GM12878 (cell line): ENCODE data around the gene DENND6B. TPM values are rescaled to one million over a fixed set of nuclear protein-coding genes. Genes with fewer than 3 reads are reported as not detected.

Source experiments
- ATAC-seq: fragments of 200-7000 bp; cut with Tn5 transposase; 3 replicates; pipeline ENCODE4 v1.9.1; 2020; ENCODE audit warnings: mild to moderate bottlenecking, moderate library complexity
- BruUV-seq: library from RNA; stranded (reverse); fragments of 400-500 nt; replicated peaks from 2 replicates; lab custom pipeline; 2021; lab: Mats Ljungman, UMichigan
- CTCF ChIA-PET: fragments of 300-600 bp; sonication (Branson Sonifier 250); formaldehyde crosslinking; extraction: SDS; loops from one replicate; lab custom pipeline; 2021; ENCODE audit warnings: inconsistent platforms; lab: Yijun Ruan, JAX
- POLR2A ChIA-PET: fragments of 350-600 bp; formaldehyde crosslinking; extraction: SDS; loops from one replicate; lab custom pipeline; 2021; ENCODE audit warnings: inconsistent platforms; lab: Charles Lee
- RAD21 ChIA-PET: fragments of 300-600 bp; sonication (Branson Sonifier 250); formaldehyde crosslinking; loops from one replicate; lab custom pipeline; 2023; ENCODE audit warnings: antibody characterized with exemption; ENCODE audit not compliant: unreplicated experiment; lab: Charles Lee
- SMC1A ChIA-PET: fragments of 300-600 bp; sonication (Branson Sonifier 250); formaldehyde crosslinking; loops from one replicate; lab custom pipeline; 2023; ENCODE audit not compliant: unreplicated experiment, uncharacterized antibody; lab: Charles Lee
- DNase-seq: peaks from one replicate; pipeline ENCODE4 v3.0.0-alpha.2; 2011; ENCODE audit warnings: low read depth, low spot score
- FAIRE-seq: peaks from 3 replicates; lab custom pipeline; 2011; peaks lifted over from hg19 to GRCh38; lab: Jason Lieb, UNC
- H2AFZ ChIP-seq: 2 replicates; pipeline ENCODE4 v1.6.0; 2011; ENCODE audit warnings: low read depth, low read length, control low read depth; ENCODE audit not compliant: control insufficient read depth
- H3K27ac ChIP-seq: 2 replicates; pipeline ENCODE4 v1.5.1; 2011; ENCODE audit warnings: control low read depth; ENCODE audit not compliant: control insufficient read depth, insufficient read depth
- H3K27me3 ChIP-seq, 2 experiments: replicated peaks in 1 of 2; 2 replicates each; pipeline versions ENCODE4 v1.6.0 to v1.6.1; 2011; ENCODE audit warnings: low read length in 1 of 2; ENCODE audit not compliant: control insufficient read depth in 2 of 2, insufficient read depth in 2 of 2
- H3K36me3 ChIP-seq, 2 experiments: 2 replicates each; pipeline ENCODE4 v1.5.1; 2011; ENCODE audit warnings: low read length in 1 of 2; ENCODE audit not compliant: control insufficient read depth in 2 of 2, insufficient read depth in 2 of 2
- H3K4me1 ChIP-seq: 2 replicates; pipeline ENCODE4 v1.6.1; 2011; ENCODE audit warnings: mild to moderate bottlenecking, low read length, moderate library complexity, mixed read lengths; ENCODE audit not compliant: control insufficient read depth, insufficient read depth
- H3K4me2 ChIP-seq: 2 replicates; pipeline ENCODE4 v1.6.0; 2011; ENCODE audit warnings: control low read depth; ENCODE audit not compliant: control insufficient read depth, insufficient read depth
- H3K4me3 ChIP-seq: fragments of 200-600 bp; sonication (generic); 2 replicates; pipeline ENCODE4 v1.5.1; 2016
- H3K79me2 ChIP-seq: 2 replicates; pipeline ENCODE4 v1.6.0; 2011; ENCODE audit warnings: low read length; ENCODE audit not compliant: control insufficient read depth, insufficient read depth
- H3K9ac ChIP-seq: 2 replicates; pipeline ENCODE4 v1.8.0; 2011; ENCODE audit warnings: low read length, control low read depth, mixed read lengths; ENCODE audit not compliant: control insufficient read depth, insufficient read depth
- H3K9me3 ChIP-seq: replicated peaks from 3 replicates; pipeline ENCODE4 v1.5.1; 2011; ENCODE audit warnings: mild to moderate bottlenecking, low read length; ENCODE audit not compliant: control insufficient read depth, insufficient read depth
- H4K20me1 ChIP-seq: 2 replicates; pipeline ENCODE4 v1.6.0; 2011; ENCODE audit not compliant: control insufficient read depth, insufficient read depth
- CBX5 ChIP-seq: sonication (generic); IDR thresholded peaks from 2 replicates; pipeline ENCODE4 v1.6.1; 2016; ENCODE audit warnings: low read depth, moderate library complexity, mild to moderate bottlenecking, inconsistent platforms
- FOXK2 ChIP-seq: fragments of 450-650 bp; IDR thresholded peaks from 2 replicates; pipeline ENCODE4 v1.6.1; 2017; ENCODE audit warnings: mild to moderate bottlenecking, moderate library complexity
- GATAD2B ChIP-seq: fragments of 450-650 bp; conservative IDR thresholded peaks from 2 replicates; pipeline ENCODE4 v1.6.1; 2017; ENCODE audit warnings: low read depth, mild to moderate bottlenecking, moderate library complexity
- LARP7 ChIP-seq: fragments of 450-650 bp; IDR thresholded peaks from 2 replicates; pipeline ENCODE4 v1.6.1; 2017; ENCODE audit warnings: mild to moderate bottlenecking
- NFXL1 ChIP-seq: fragments of 450-650 bp; IDR thresholded peaks from 2 replicates; pipeline ENCODE4 v1.6.1; 2017; ENCODE audit warnings: antibody characterized with exemption, mild to moderate bottlenecking, borderline replicate concordance
- PAX8 ChIP-seq: fragments of 450-650 bp; IDR thresholded peaks from 2 replicates; pipeline ENCODE4 v1.6.1; 2017; ENCODE audit warnings: mild to moderate bottlenecking, moderate library complexity
- PML ChIP-seq: IDR thresholded peaks from 2 replicates; pipeline ENCODE4 v1.6.1; 2012; ENCODE audit warnings: low read length, inconsistent platforms
- POLR2A ChIP-seq: IDR thresholded peaks from 2 replicates; pipeline ENCODE4 v1.6.1; 2011; ENCODE audit warnings: low read depth, mild to moderate bottlenecking, low read length
- RB1 ChIP-seq: fragments of 450-650 bp; formaldehyde crosslinking; IDR thresholded peaks from 2 replicates; pipeline ENCODE4 v1.6.1; 2017; ENCODE audit warnings: mild to moderate bottlenecking, borderline replicate concordance
- RUNX3 ChIP-seq: IDR thresholded peaks from 2 replicates; pipeline ENCODE4 v1.6.1; 2012; ENCODE audit warnings: low read length, inconsistent platforms
- SMAD5 ChIP-seq: IDR thresholded peaks from 2 replicates; pipeline ENCODE4 v1.6.1; 2016; ENCODE audit warnings: antibody characterized with exemption, low read depth
- YY1 ChIP-seq: IDR thresholded peaks from 2 replicates; pipeline ENCODE4 v1.6.1; 2011; ENCODE audit warnings: low read depth, mild to moderate bottlenecking, low read length
- ZNF622 ChIP-seq: fragments of 450-650 bp; IDR thresholded peaks from 2 replicates; pipeline ENCODE4 v1.6.1; 2017; ENCODE audit warnings: mild to moderate bottlenecking, inconsistent platforms
- WGBS: methylation state at CpG from one replicate; pipeline ENCODE4 v1.1.6; 2016; ENCODE audit warnings: low lambda C conversion rate; ENCODE audit not compliant: insufficient replicate concordance, insufficient coverage; ENCODE audit errors: missing lambda C conversion rate; 5-methylcytosine and 5-hydroxymethylcytosine counted together
- in situ Hi-C: fragments of 300-500 bp; cut with MboI; formaldehyde crosslinking; loops from 9 replicates; pipeline ENCODE4 v1.14.3; 2018; ENCODE audit warnings: mixed read lengths
- intact Hi-C: fragments of 100-400 bp; cut with micrococcal nuclease; formaldehyde crosslinking; loops from one replicate; pipeline ENCODE4 v1.14.2; 2022; ENCODE audit not compliant: unreplicated experiment
- polyA plus RNA-seq, 11 experiments: library from polyadenylated mRNA; depleted of rRNA in 4 of 11; unstranded in 6 of 11; stranded (reverse) in 5 of 11; fragments of >200 nt; fragmentation: Nextera tagmentation in 4 of 11; fragmentation: Illumina TruSeq in 1 of 11; extraction: Ambion mirVana in 4 of 11; extraction: Trizol in 1 of 11; gene quantifications; 1 replicate in 1 of 11; 2 replicates in 10 of 11; pipeline versions ENCODE4 v1.2.1 to v1.2.3, GENCODE V29; 2011 to 2016; ENCODE audit warnings: inconsistent platforms in 2 of 11, missing spikeins in 2 of 11, low read depth in 1 of 11
- total RNA-seq, 4 experiments: library from RNA; depleted of rRNA in 3 of 4; stranded (reverse); fragments of >200 nt in 3 of 4; fragmentation: Illumina TruSeq in 1 of 4; extraction: Trizol in 1 of 4; gene quantifications; 2 replicates each; pipeline versions ENCODE4 v1.2.1 to v1.2.3, GENCODE V29; 2013 to 2021
- TF ChIP-seq, protein P1 (sequence below): fragments of 450-650 bp; IDR thresholded peaks from 2 replicates; pipeline ENCODE4 v1.6.1; 2017; ENCODE audit warnings: mild to moderate bottlenecking
- TF ChIP-seq, protein P2 (sequence below): fragments of 450-650 bp; formaldehyde crosslinking; IDR thresholded peaks from 2 replicates; pipeline ENCODE4 v1.4.0; 2020; ENCODE audit warnings: mild to moderate bottlenecking, moderate library complexity
- TF ChIP-seq, protein P3 (sequence below): fragments of 450-650 bp; IDR thresholded peaks from 2 replicates; pipeline ENCODE4 v1.6.1; 2014; ENCODE audit warnings: mild to moderate bottlenecking

Gene DENND6B
- total and polyA plus RNA-seq, 10 of the 15 experiments (the other 5 are each of a cell fraction or from before 2014, with no cell fraction given), result 0.72 to 11.3 (median 6.2) TPM

DNA sequence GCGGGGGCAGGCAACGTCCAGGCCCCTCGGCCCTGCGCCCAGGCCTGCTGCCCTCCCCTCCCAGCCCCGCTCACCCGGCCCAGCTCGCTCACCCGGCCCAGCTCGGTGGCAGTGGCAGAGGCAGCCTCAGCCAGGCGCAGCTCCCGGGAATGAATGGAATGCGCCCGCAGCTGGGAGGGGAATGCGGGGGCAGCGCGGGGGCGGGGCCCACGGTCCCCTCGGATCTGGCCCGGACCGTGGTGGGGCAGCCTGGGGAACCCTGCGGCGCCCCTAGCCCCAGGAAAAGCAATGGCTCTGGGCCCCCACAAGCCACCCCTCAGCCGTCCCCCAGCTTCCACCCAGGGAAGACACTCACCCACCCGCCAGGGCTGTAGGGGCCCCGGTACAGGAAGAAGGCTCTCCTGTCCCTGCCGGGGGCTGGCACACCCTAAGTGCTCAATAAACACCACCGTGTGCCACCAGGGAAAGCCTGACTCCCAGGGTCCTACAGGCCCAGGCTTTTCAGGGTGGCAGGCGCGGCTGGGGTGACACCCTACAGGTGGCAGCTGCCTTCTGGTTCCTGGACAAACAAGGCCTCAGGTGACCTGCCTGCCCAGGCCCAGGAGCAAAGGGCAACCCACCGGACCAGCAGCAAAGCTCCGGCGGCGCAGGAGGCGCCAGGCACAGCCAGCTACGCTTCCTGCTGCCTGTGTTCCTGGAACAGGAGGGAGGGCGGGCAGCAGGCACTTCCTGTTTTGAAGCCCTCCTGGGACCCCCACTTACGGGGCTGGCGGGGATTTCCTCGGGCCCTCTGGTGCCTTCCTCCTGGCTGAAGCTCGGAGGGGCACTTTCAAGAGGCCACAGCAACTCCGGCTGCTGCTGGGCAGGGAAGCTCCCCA is 33.1 kb downstream of the DENND6B start:
- Histone ChIP-seq H3K9ac (peak overlapping the region; percentile 34; the same call in 1 of the 2 replicates), H3K9me3 (no peaks in the 10 kb centered on the region), H2AFZ (no peak overlapping the region), H3K4me1 (peaks cover 27% of the 10 kb centered on the region), H3K36me3 (peaks cover 10 to 29% of the 10 kb centered on the region in 2 experiments; a peak in 3 of 4 replicates), H3K27me3 (no peaks in the 10 kb centered on the region), H3K79me2 (peaks cover 58% of the 10 kb centered on the region), H3K27ac (peak overlapping the region; percentile 70; the same call in 1 of the 2 replicates), H3K4me3 (peak overlapping the region; percentile 19; the same call in 1 of the 2 replicates), H4K20me1 (no peaks in the 10 kb centered on the region; the same call in none of the 2 replicates), H3K4me2 (peak overlapping the region; percentile 40)
- ChIA-PET POLR2A (interaction anchor here (0.9 to 3.7 kb wide), 4 partner anchors 8 to 33 kb away, joined by 3 to 22 read pairs (median 3); partner anchors contain the start of gene DENND6B), CTCF (interaction anchor here (0.6 to 2.5 kb wide), 7 partner anchors 9 to 176 kb away, joined by 3 to 12 read pairs (median 4); no protein-coding TSS in a partner anchor), SMC1A (interaction anchor here (2.9 kb wide), 1 partner anchor 11 kb away, joined by 21 read pairs; no protein-coding TSS in a partner anchor), RAD21 (interaction anchor here (1.4 to 2.8 kb wide), 3 partner anchors 9 to 17 kb away, joined by 4 to 10 read pairs (median 5); no protein-coding TSS in a partner anchor)
- in situ Hi-C loops (no loop called here), intact Hi-C loops (no loop called here)
- no TSS peak for BruUV-seq
- 31% methylated on average over 18 of the region's 42 CpGs for WGBS
- DNase-seq (no peak), ATAC-seq (peak; percentile 33), FAIRE-seq (no peak)
- TF ChIP-seq PML (no peak), YY1 (no peak), RUNX3 (no peak), FOXK2 (no peak), CBX5 (no peak), NFXL1 (no peak), SMAD5 (no peak), ZNF622 (no peak), PAX8 (no peak), RB1 (no peak), LARP7 (no peak), GATAD2B (peak; percentile 48; the same call in 1 of the 2 replicates), POLR2A (peak; percentile 32; the same call in 1 of the 2 replicates)
- TF ChIP-seq, protein P1, sequence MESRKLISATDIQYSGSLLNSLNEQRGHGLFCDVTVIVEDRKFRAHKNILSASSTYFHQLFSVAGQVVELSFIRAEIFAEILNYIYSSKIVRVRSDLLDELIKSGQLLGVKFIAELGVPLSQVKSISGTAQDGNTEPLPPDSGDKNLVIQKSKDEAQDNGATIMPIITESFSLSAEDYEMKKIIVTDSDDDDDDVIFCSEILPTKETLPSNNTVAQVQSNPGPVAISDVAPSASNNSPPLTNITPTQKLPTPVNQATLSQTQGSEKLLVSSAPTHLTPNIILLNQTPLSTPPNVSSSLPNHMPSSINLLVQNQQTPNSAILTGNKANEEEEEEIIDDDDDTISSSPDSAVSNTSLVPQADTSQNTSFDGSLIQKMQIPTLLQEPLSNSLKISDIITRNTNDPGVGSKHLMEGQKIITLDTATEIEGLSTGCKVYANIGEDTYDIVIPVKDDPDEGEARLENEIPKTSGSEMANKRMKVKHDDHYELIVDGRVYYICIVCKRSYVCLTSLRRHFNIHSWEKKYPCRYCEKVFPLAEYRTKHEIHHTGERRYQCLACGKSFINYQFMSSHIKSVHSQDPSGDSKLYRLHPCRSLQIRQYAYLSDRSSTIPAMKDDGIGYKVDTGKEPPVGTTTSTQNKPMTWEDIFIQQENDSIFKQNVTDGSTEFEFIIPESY, result no peak
- TF ChIP-seq, protein P2, sequence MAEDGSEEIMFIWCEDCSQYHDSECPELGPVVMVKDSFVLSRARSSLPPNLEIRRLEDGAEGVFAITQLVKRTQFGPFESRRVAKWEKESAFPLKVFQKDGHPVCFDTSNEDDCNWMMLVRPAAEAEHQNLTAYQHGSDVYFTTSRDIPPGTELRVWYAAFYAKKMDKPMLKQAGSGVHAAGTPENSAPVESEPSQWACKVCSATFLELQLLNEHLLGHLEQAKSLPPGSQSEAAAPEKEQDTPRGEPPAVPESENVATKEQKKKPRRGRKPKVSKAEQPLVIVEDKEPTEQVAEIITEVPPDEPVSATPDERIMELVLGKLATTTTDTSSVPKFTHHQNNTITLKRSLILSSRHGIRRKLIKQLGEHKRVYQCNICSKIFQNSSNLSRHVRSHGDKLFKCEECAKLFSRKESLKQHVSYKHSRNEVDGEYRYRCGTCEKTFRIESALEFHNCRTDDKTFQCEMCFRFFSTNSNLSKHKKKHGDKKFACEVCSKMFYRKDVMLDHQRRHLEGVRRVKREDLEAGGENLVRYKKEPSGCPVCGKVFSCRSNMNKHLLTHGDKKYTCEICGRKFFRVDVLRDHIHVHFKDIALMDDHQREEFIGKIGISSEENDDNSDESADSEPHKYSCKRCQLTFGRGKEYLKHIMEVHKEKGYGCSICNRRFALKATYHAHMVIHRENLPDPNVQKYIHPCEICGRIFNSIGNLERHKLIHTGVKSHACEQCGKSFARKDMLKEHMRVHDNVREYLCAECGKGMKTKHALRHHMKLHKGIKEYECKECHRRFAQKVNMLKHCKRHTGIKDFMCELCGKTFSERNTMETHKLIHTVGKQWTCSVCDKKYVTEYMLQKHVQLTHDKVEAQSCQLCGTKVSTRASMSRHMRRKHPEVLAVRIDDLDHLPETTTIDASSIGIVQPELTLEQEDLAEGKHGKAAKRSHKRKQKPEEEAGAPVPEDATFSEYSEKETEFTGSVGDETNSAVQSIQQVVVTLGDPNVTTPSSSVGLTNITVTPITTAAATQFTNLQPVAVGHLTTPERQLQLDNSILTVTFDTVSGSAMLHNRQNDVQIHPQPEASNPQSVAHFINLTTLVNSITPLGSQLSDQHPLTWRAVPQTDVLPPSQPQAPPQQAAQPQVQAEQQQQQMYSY (CRISPR knock-in tag), result no peak
- TF ChIP-seq, protein P3, sequence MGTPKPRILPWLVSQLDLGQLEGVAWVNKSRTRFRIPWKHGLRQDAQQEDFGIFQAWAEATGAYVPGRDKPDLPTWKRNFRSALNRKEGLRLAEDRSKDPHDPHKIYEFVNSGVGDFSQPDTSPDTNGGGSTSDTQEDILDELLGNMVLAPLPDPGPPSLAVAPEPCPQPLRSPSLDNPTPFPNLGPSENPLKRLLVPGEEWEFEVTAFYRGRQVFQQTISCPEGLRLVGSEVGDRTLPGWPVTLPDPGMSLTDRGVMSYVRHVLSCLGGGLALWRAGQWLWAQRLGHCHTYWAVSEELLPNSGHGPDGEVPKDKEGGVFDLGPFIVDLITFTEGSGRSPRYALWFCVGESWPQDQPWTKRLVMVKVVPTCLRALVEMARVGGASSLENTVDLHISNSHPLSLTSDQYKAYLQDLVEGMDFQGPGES, result no peak
